H9 (cell line): ENCODE measurements around the gene AGAP3. TPM values are rescaled to one million over a fixed set of nuclear protein-coding genes. Genes with fewer than 3 reads are reported as not detected.

ENCODE experiments used
- DNase-seq: peaks from one replicate; pipeline ENCODE4 v3.0.0-alpha.2; 2017
- H2AFZ ChIP-seq: one replicate; pipeline ENCODE4 v1.6.1; 2013; ENCODE audit warnings: mild to moderate bottlenecking, low read length, control low read depth, moderate library complexity
- H2AK5ac ChIP-seq: 2 replicates; pipeline ENCODE4 v1.6.1; 2013; ENCODE audit warnings: low read length, control low read depth, mixed read lengths; ENCODE audit not compliant: insufficient read length
- H2BK120ac ChIP-seq: one replicate; pipeline ENCODE4 v1.6.1; 2013; ENCODE audit warnings: low read depth, mild to moderate bottlenecking, low read length, control low read depth, inconsistent platforms; ENCODE audit not compliant: poor library complexity, severe bottlenecking
- H2BK12ac ChIP-seq: 2 replicates; pipeline ENCODE4 v1.6.1; 2013; ENCODE audit warnings: low read length, control low read depth, mixed read lengths, low read depth; ENCODE audit not compliant: insufficient read length
- H2BK15ac ChIP-seq: 2 replicates; pipeline ENCODE4 v1.6.1; 2013; ENCODE audit warnings: low read depth, low read length, control low read depth
- H2BK20ac ChIP-seq: one replicate; pipeline ENCODE4 v1.6.1; 2013; ENCODE audit warnings: low read depth, mild to moderate bottlenecking, low read length, control low read depth, inconsistent platforms; ENCODE audit not compliant: poor library complexity, severe bottlenecking
- H2BK5ac ChIP-seq: 2 replicates; pipeline ENCODE4 v1.6.1; 2013; ENCODE audit warnings: low read length, control low read depth, mixed read lengths; ENCODE audit not compliant: insufficient read length
- H3K14ac ChIP-seq: 2 replicates; pipeline ENCODE4 v1.6.1; 2013; ENCODE audit warnings: low read length, control low read depth; ENCODE audit not compliant: insufficient read depth
- H3K18ac ChIP-seq: 2 replicates; pipeline ENCODE4 v1.6.1; 2013; ENCODE audit warnings: low read depth, mild to moderate bottlenecking, mixed read lengths, low read length, control low read depth; ENCODE audit not compliant: insufficient read length
- H3K23ac ChIP-seq: 2 replicates; pipeline ENCODE4 v1.6.1; 2013; ENCODE audit warnings: low read length, control low read depth, mixed read lengths, low read depth; ENCODE audit not compliant: insufficient read length
- H3K23me2 ChIP-seq: 2 replicates; pipeline ENCODE4 v1.6.1; 2013; ENCODE audit warnings: low read depth, mild to moderate bottlenecking, mixed read lengths, low read length, control low read depth; ENCODE audit not compliant: insufficient read length, poor library complexity, severe bottlenecking
- H3K27ac ChIP-seq: 2 replicates; pipeline ENCODE4 v1.5.1; 2013; ENCODE audit warnings: low read length, control low read depth, mixed read lengths, low read depth; ENCODE audit not compliant: insufficient read length
- H3K27me3 ChIP-seq: 2 replicates; pipeline ENCODE4 v1.6.1; 2013; ENCODE audit warnings: low read length, control low read depth, inconsistent platforms; ENCODE audit not compliant: insufficient read depth
- H3K4ac ChIP-seq: 2 replicates; pipeline ENCODE4 v1.6.1; 2013; ENCODE audit warnings: low read depth, mild to moderate bottlenecking, control low read depth, inconsistent platforms, low read length, moderate library complexity
- H3K4me1 ChIP-seq: 2 replicates; pipeline ENCODE4 v1.6.1; 2013; ENCODE audit warnings: low read length, control low read depth, inconsistent platforms; ENCODE audit not compliant: insufficient read depth
- H3K4me2 ChIP-seq: 2 replicates; pipeline ENCODE4 v1.6.1; 2013; ENCODE audit warnings: low read length, control low read depth, mixed read lengths; ENCODE audit not compliant: insufficient read length, insufficient read depth
- H3K56ac ChIP-seq: 2 replicates; pipeline ENCODE4 v1.6.1; 2013; ENCODE audit warnings: low read depth, mild to moderate bottlenecking, mixed read lengths, low read length, control low read depth; ENCODE audit not compliant: insufficient read length
- H3K79me1 ChIP-seq: 2 replicates; pipeline ENCODE4 v1.6.1; 2013; ENCODE audit warnings: low read depth, mild to moderate bottlenecking, moderate library complexity, low read length, control low read depth, inconsistent platforms; ENCODE audit not compliant: insufficient read depth, poor library complexity, severe bottlenecking
- H3K79me2 ChIP-seq: 2 replicates; pipeline ENCODE4 v1.6.1; 2013; ENCODE audit warnings: low read length, control low read depth, inconsistent platforms; ENCODE audit not compliant: insufficient read depth
- H3K9ac ChIP-seq: 2 replicates; pipeline ENCODE4 v1.6.1; 2013; ENCODE audit warnings: low read length, control low read depth, mixed read lengths; ENCODE audit not compliant: insufficient read length; ENCODE audit errors: extremely low read depth
- H3K9me3 ChIP-seq: one replicate; pipeline ENCODE4 v1.6.1; 2013; ENCODE audit warnings: low read depth, low read length, inconsistent platforms; ENCODE audit not compliant: control insufficient read depth
- H3T11ph ChIP-seq: one replicate; pipeline ENCODE4 v1.6.1; 2013; ENCODE audit warnings: mild to moderate bottlenecking, low read length, control low read depth, inconsistent platforms
- H4K20me1 ChIP-seq: one replicate; pipeline ENCODE4 v1.6.1; 2013; ENCODE audit not compliant: control insufficient read depth, insufficient read length, insufficient read depth
- H4K5ac ChIP-seq: 2 replicates; pipeline ENCODE4 v1.6.1; 2013; ENCODE audit warnings: low read depth, mild to moderate bottlenecking, mixed read lengths, low read length, control low read depth; ENCODE audit not compliant: insufficient read length
- H4K8ac ChIP-seq: replicated peaks from 2 replicates; pipeline ENCODE4 v1.6.1; 2013; ENCODE audit warnings: low read length, control low read depth, mixed read lengths, low read depth; ENCODE audit not compliant: insufficient read length
- H4K91ac ChIP-seq: 2 replicates; pipeline ENCODE4 v1.6.1; 2013; ENCODE audit warnings: low read depth, mild to moderate bottlenecking, moderate library complexity, mixed read lengths, low read length, control low read depth; ENCODE audit not compliant: insufficient read length
- H3K27ac Mint-ChIP-seq, 3 experiments: 2 replicates in 2 of 3; 3 replicates in 1 of 3; pipeline ENCODE4 v1.8.0; 2020 to 2021; ENCODE audit warnings: mixed read lengths in 3 of 3, mild to moderate bottlenecking in 1 of 3, moderate library complexity in 1 of 3
- H3K27me3 Mint-ChIP-seq: 2 replicates; pipeline ENCODE4 v1.8.0; 2021; ENCODE audit warnings: low read depth, mild to moderate bottlenecking, moderate library complexity, mixed read lengths
- H3K36me3 Mint-ChIP-seq, 3 experiments: 2 replicates in 2 of 3; 3 replicates in 1 of 3; pipeline ENCODE4 v1.8.0; 2020 to 2021; ENCODE audit warnings: low read depth in 3 of 3, mixed read lengths in 3 of 3; ENCODE audit not compliant: insufficient read depth in 1 of 3
- H3K4me1 Mint-ChIP-seq, 2 experiments: 2 replicates each; pipeline ENCODE4 v1.8.0; 2020; ENCODE audit warnings: mixed read lengths in 2 of 2
- H3K4me3 Mint-ChIP-seq, 2 experiments: 2 replicates in 1 of 2; 3 replicates in 1 of 2; pipeline ENCODE4 v1.8.0; 2020 to 2021; ENCODE audit warnings: mild to moderate bottlenecking in 2 of 2, mixed read lengths in 2 of 2, moderate library complexity in 1 of 2
- H3K9me3 Mint-ChIP-seq, 2 experiments: 2 replicates in 1 of 2; 3 replicates in 1 of 2; pipeline ENCODE4 v1.8.0; 2020; ENCODE audit warnings: mild to moderate bottlenecking in 2 of 2, mixed read lengths in 2 of 2, moderate library complexity in 1 of 2
- CTCF ChIP-seq: fragments of 200-600 bp; sonication (generic); conservative IDR thresholded peaks from 3 replicates; pipeline ENCODE4 v1.8.0; 2021; ENCODE audit warnings: antibody characterized with exemption, mild to moderate bottlenecking
- WGBS: extraction: QIAGEN DNeasy Blood & Tissue Kit; methylation state at CpG from one replicate; pipeline ENCODE4 v1.1.7; 2013; ENCODE audit warnings: missing lambda C conversion rate, low lambda C conversion rate, mixed read lengths; ENCODE audit not compliant: insufficient read length; ENCODE audit errors: extremely low coverage; 5-methylcytosine and 5-hydroxymethylcytosine counted together
- total RNA-seq: library from RNA; stranded (reverse); gene quantifications from 2 replicates; pipeline ENCODE4 v1.2.1, GENCODE V29; 2021

The AGAP3 gene
- total RNA-seq, 1 experiment from 2014 or later = 97.7 TPM

- H2AFZ ChIP-seq = no peak overlapping the region
- no peak overlapping the region for H2BK120ac ChIP-seq
- no peak overlapping the region for H3K27ac Mint-ChIP-seq
- H3K27me3 ChIP-seq = no peaks in the 10 kb centered on the region
- H3K56ac ChIP-seq = no peak overlapping the region
- H3K4me1 ChIP-seq = no peaks in the 10 kb centered on the region
- peaks cover 5% of the 10 kb centered on the region for H3K27me3 Mint-ChIP-seq
- H4K8ac ChIP-seq = no peak overlapping the region
- no peak overlapping the region for H3K27ac ChIP-seq
- no peaks in the 10 kb centered on the region for H3K79me2 ChIP-seq
- no peak overlapping the region for H2BK5ac ChIP-seq
- H3K4me2 ChIP-seq = no peak overlapping the region
- WGBS = no CpG with 5 or more reads among the region's 18 CpGs
- peaks cover 0 to 5% (median 4%) of the 10 kb centered on the region in 3 experiments; a peak in 4 of 7 replicates for H3K36me3 Mint-ChIP-seq
- H3K9me3 Mint-ChIP-seq = no peaks in the 10 kb centered on the region; a peak in 1 of 5 replicates
- no peak for DNase-seq
- H4K20me1 ChIP-seq = no peaks in the 10 kb centered on the region
- no peak overlapping the region for H2BK20ac ChIP-seq
- H3K4ac ChIP-seq = no peak overlapping the region
- no peak overlapping the region for H3K18ac ChIP-seq
- H3K4me3 Mint-ChIP-seq = no peak overlapping the region
- no peak overlapping the region for H2AK5ac ChIP-seq
- no peaks in the 10 kb centered on the region for H3K23me2 ChIP-seq
- H4K5ac ChIP-seq = no peak overlapping the region
- H4K91ac ChIP-seq = no peak overlapping the region
- TF ChIP-seq CTCF = no peak
- H3K4me1 Mint-ChIP-seq = peaks cover 2% of the 10 kb centered on the region in 2 experiments; a peak in 1 of 4 replicates
- no peak overlapping the region for H3K9ac ChIP-seq
- no peak overlapping the region for H2BK15ac ChIP-seq
- no peaks in the 10 kb centered on the region for H3K79me1 ChIP-seq
- H3K14ac ChIP-seq = no peak overlapping the region
- H3T11ph ChIP-seq = no peak overlapping the region
- no peak overlapping the region for H3K23ac ChIP-seq
- H3K9me3 ChIP-seq = no peaks in the 10 kb centered on the region
- no peak overlapping the region for H2BK12ac ChIP-seq
These were observed 46.3 kb upstream of the AGAP3 start for GRCh38 chr7:151039850-151040548.
